HG03108 (cell line): Measurements from ENCODE around the gene CKS1B.

Experiments used
- ATAC-seq: cut with Tn5 transposase; IDR thresholded peaks from one replicate; pipeline ENCODE4 v1.9.1; 2021; ENCODE audit warnings: moderate library complexity; ENCODE audit not compliant: unreplicated experiment

The CKS1B gene

GRCh38 chr1:154974102-154974807 is at the start of gene CKS1B:
Gene CKS1B (plus strand): TSS chr1:154974681. CDS start chr1:154974746, 65 bp downstream.
- peak; percentile 76 for ATAC-seq

GRCh38 chr1:154925335-154926170 is 48.9 kb upstream of the CKS1B start:
- ATAC-seq: no peak

- ATAC-seq: no peak
Measured at GRCh38 chr1:154926201-154926600, 48.3 kb upstream of the CKS1B start.

- no peak for ATAC-seq
Measured at GRCh38 chr1:154931940-154932487, 42.5 kb upstream of the CKS1B start.

- no peak for ATAC-seq
Measured at GRCh38 chr1:154934358-154934948, 40.0 kb upstream of the CKS1B start.

- ATAC-seq: no peak
Measured at GRCh38 chr1:154935749-154936554, 38.5 kb upstream of the CKS1B start.

- ATAC-seq: peak; percentile 57
Measured at GRCh38 chr1:154936555-154937084, 37.9 kb upstream of the CKS1B start, which contains the start of gene PMVK. Gene PMVK (minus strand): TSS chr1:154936719. CDS start chr1:154936685, 34 bp downstream.

- peak; percentile 51 for ATAC-seq
Measured at GRCh38 chr1:154937085-154937987, 37.1 kb upstream of the CKS1B start.

- no peak for ATAC-seq
Measured at GRCh38 chr1:154937988-154938386, 36.5 kb upstream of the CKS1B start.

- ATAC-seq: no peak
Measured at GRCh38 chr1:154938604-154939399, 35.7 kb upstream of the CKS1B start.

- ATAC-seq: no peak
Measured at GRCh38 chr1:154940213-154940560, 34.3 kb upstream of the CKS1B start.

- no peak for ATAC-seq
Measured at GRCh38 chr1:154940651-154941194, 33.8 kb upstream of the CKS1B start.

GRCh38 chr1:154941333-154942013 is 33.0 kb upstream of the CKS1B start:
- no peak for ATAC-seq

GRCh38 chr1:154943649-154944400 is 30.7 kb upstream of the CKS1B start:
- no peak for ATAC-seq

- ATAC-seq: no peak
Measured at GRCh38 chr1:154944401-154945159, 29.9 kb upstream of the CKS1B start.
